Measurements from ENCODE around the gene CCNQ.

DNA sequence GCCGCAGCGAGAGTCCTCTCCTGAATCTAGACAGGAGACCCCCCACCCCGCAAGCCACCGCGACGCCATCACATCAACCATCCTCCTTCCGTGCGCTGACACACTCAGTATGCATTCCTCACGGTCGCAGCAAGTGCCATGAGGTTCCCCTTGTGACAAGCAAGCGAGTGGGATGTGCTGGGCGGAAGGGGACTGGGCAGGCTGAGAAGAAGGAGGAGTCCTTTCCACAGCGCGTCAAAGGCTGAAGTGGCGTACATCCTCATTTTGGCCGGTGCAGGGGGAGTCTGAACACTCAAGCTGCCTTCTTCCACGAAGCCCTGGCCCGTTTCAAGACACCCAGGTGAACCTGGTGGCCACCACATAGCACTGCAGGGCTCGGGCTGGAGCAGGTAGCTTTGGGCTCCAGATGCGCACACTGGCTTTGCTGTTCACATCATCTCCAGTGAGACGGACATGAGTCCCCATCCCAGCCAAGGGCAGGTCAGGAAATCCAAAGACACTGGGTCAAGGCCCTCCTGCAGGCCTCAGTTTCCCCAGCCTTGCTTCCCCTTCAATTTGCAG lies 30.4 kb downstream of the CCNQ start:
- TF ChIP-seq NRF1 (IDR thresholded peaks at IDR 0.05; ENCODE audit: low read depth, low read length) (no peak), CHD2 (IDR thresholded peaks at IDR 0.05; ENCODE audit: low read length, partially characterized antibody) (no peak), YY1 (IDR thresholded peaks at IDR 0.05; ENCODE audit: low read depth) (no peak), SIN3A (IDR thresholded peaks at IDR 0.05; ENCODE audit: borderline replicate concordance, low read depth, low read length) (no peak)
- TF ChIP-seq, protein P1, sequence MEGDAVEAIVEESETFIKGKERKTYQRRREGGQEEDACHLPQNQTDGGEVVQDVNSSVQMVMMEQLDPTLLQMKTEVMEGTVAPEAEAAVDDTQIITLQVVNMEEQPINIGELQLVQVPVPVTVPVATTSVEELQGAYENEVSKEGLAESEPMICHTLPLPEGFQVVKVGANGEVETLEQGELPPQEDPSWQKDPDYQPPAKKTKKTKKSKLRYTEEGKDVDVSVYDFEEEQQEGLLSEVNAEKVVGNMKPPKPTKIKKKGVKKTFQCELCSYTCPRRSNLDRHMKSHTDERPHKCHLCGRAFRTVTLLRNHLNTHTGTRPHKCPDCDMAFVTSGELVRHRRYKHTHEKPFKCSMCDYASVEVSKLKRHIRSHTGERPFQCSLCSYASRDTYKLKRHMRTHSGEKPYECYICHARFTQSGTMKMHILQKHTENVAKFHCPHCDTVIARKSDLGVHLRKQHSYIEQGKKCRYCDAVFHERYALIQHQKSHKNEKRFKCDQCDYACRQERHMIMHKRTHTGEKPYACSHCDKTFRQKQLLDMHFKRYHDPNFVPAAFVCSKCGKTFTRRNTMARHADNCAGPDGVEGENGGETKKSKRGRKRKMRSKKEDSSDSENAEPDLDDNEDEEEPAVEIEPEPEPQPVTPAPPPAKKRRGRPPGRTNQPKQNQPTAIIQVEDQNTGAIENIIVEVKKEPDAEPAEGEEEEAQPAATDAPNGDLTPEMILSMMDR (IDR thresholded peaks at IDR 0.05) = no peak
- TF ChIP-seq, protein P2, sequence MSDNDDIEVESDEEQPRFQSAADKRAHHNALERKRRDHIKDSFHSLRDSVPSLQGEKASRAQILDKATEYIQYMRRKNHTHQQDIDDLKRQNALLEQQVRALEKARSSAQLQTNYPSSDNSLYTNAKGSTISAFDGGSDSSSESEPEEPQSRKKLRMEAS (IDR thresholded peaks at IDR 0.05; ENCODE audit: low read depth) = no peak
- TF ChIP-seq, protein P3, sequence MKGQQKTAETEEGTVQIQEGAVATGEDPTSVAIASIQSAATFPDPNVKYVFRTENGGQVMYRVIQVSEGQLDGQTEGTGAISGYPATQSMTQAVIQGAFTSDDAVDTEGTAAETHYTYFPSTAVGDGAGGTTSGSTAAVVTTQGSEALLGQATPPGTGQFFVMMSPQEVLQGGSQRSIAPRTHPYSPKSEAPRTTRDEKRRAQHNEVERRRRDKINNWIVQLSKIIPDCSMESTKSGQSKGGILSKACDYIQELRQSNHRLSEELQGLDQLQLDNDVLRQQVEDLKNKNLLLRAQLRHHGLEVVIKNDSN (IDR thresholded peaks at IDR 0.05; ENCODE audit: borderline replicate concordance, low read depth) = no peak
